HCT116 (cell line): Measurements from ENCODE around the gene EYA2. TPM values are rescaled to one million over a fixed set of nuclear protein-coding genes. Genes with fewer than 3 reads are reported as not detected.

Experiments
- ATAC-seq: fragments of 200-7000 bp; cut with Tn5 transposase; 2 replicates; pipeline ENCODE4 v1.9.1; 2020; ENCODE audit warnings: mild to moderate bottlenecking, moderate library complexity
- BruUV-seq: library from RNA; stranded (reverse); fragments of 400-500 nt; replicated peaks from 2 replicates; lab custom pipeline; 2021; lab: Mats Ljungman, UMichigan
- CTCF ChIA-PET: fragments of 300-600 bp; sonication (Branson Sonifier 250); formaldehyde crosslinking; loops from one replicate; lab custom pipeline; 2021; ENCODE audit warnings: antibody characterized with exemption; lab: Charles Lee
- POLR2A ChIA-PET: fragments of 300-600, 350-600 bp; sonication (Branson Sonifier 250); formaldehyde crosslinking; loops from one replicate; lab custom pipeline; 2021; ENCODE audit warnings: antibody characterized with exemption; lab: Charles Lee
- RAD21 ChIA-PET, 2 experiments: fragments of 300-600 bp; sonication (Branson Sonifier 250); formaldehyde crosslinking; loops; one replicate each; lab custom pipeline; 2023; ENCODE audit warnings: low total read pairs in 2 of 2; ENCODE audit not compliant: uncharacterized antibody in 2 of 2, unreplicated experiment in 2 of 2, low non-redundant PET in 1 of 2; lab: Charles Lee
- DNase-seq: peaks from one replicate; pipeline ENCODE4 v3.0.0-alpha.2; 2010; ENCODE audit warnings: low read depth, low spot score
- H2AFZ ChIP-seq: fragments of 200-600 bp; shearing (Covaris generic), sonication (generic); 2 replicates; pipeline ENCODE4 v1.6.1; 2017; ENCODE audit warnings: low read depth, mixed run types, mixed read lengths, antibody characterized with exemption, low read length; ENCODE audit not compliant: poor library complexity, severe bottlenecking
- H3K27ac ChIP-seq: 2 replicates; pipeline ENCODE4 v1.5.1; 2012; ENCODE audit warnings: low read depth, low read length
- H3K27me3 ChIP-seq: fragments of 200-600 bp; sonication (generic); 2 replicates; pipeline ENCODE4 v1.6.1; 2016; ENCODE audit warnings: mixed run types, low read length, mixed read lengths; ENCODE audit not compliant: insufficient read depth
- H3K36me3 ChIP-seq, 2 experiments: fragments of 200-500 bp in 1 of 2; fragments of 200-600 bp in 1 of 2; sonication (Bioruptor generic) in 1 of 2; sonication (generic) in 1 of 2; 2 replicates each; pipeline versions ENCODE4 v1.5.1 to v1.6.1; 2014 to 2016; ENCODE audit warnings: low read length in 2 of 2, inconsistent platforms in 1 of 2, mixed read lengths in 1 of 2, mixed run types in 1 of 2; ENCODE audit not compliant: insufficient read depth in 2 of 2, control insufficient read depth in 1 of 2
- H3K4me1 ChIP-seq, 2 experiments: fragments of 200-600 bp in 1 of 2; sonication (generic) in 1 of 2; 2 replicates each; pipeline versions ENCODE4 v1.5.1 to v1.6.1; 2012 to 2017; ENCODE audit warnings: low read length in 2 of 2, inconsistent platforms in 1 of 2, mild to moderate bottlenecking in 1 of 2, mixed read lengths in 1 of 2, mixed run types in 1 of 2, moderate library complexity in 1 of 2; ENCODE audit not compliant: insufficient read depth in 2 of 2, control insufficient read depth in 1 of 2
- H3K4me2 ChIP-seq: fragments of 200-600 bp; sonication (generic); 2 replicates; pipeline ENCODE4 v1.6.1; 2017; ENCODE audit warnings: mixed run types, low read length, mixed read lengths
- H3K4me3 ChIP-seq, 2 experiments: fragments of 200-600 bp in 1 of 2; sonication (generic) in 1 of 2; replicated peaks in 1 of 2; 2 replicates each; pipeline ENCODE4 v1.5.1; 2011 to 2016; ENCODE audit warnings: low read length in 2 of 2, control low read depth in 1 of 2, low read depth in 1 of 2, mild to moderate bottlenecking in 1 of 2, mixed read lengths in 1 of 2, mixed run types in 1 of 2
- H3K79me2 ChIP-seq: fragments of 200-600 bp; sonication (generic); 2 replicates; pipeline ENCODE4 v1.6.1; 2017; ENCODE audit warnings: mild to moderate bottlenecking, mixed run types, low read length, moderate library complexity, mixed read lengths; ENCODE audit not compliant: insufficient read depth
- H3K9ac ChIP-seq: fragments of 200-600 bp; sonication (generic); 2 replicates; pipeline ENCODE4 v1.6.1; 2016; ENCODE audit warnings: low read length, mixed read lengths
- H3K9me2 ChIP-seq: fragments of 200-600 bp; sonication (generic), shearing (Covaris generic); 2 replicates; pipeline ENCODE4 v1.6.1; 2017; ENCODE audit warnings: mixed run types, mild to moderate bottlenecking, moderate library complexity; ENCODE audit not compliant: insufficient read depth
- H3K9me3 ChIP-seq, 2 experiments: fragments of 200-500 bp in 1 of 2; fragments of 200-600 bp in 1 of 2; sonication (Bioruptor generic) in 1 of 2; sonication (generic) in 1 of 2; 2 replicates each; pipeline ENCODE4 v1.6.1; 2014 to 2017; ENCODE audit warnings: low read length in 2 of 2, mixed read lengths in 2 of 2, inconsistent platforms in 1 of 2, low read depth in 1 of 2, mild to moderate bottlenecking in 1 of 2, mixed run types in 1 of 2, moderate library complexity in 1 of 2; ENCODE audit not compliant: control insufficient read depth in 1 of 2, insufficient read depth in 1 of 2
- H4K20me1 ChIP-seq: fragments of 200-600 bp; sonication (generic), shearing (Covaris generic); 2 replicates; pipeline ENCODE4 v1.6.1; 2017; ENCODE audit warnings: mixed run types, mild to moderate bottlenecking, moderate library complexity; ENCODE audit not compliant: insufficient read depth
- EGR1 ChIP-seq: IDR thresholded peaks from 2 replicates; pipeline ENCODE4 v1.6.1; 2012; ENCODE audit warnings: low read depth
- ELF1 ChIP-seq: IDR thresholded peaks from 2 replicates; pipeline ENCODE4 v1.6.1; 2012; ENCODE audit warnings: low read depth, borderline replicate concordance
- EZH2phosphoT487 ChIP-seq: fragments of 200-600 bp; IDR thresholded peaks from 2 replicates; pipeline ENCODE4 v1.6.1; 2018; ENCODE audit warnings: antibody characterized with exemption, borderline replicate concordance
- FOSL1 ChIP-seq: IDR thresholded peaks from 2 replicates; pipeline ENCODE4 v1.6.1; 2012; ENCODE audit warnings: low read depth
- POLR2A ChIP-seq: IDR thresholded peaks from 2 replicates; pipeline ENCODE4 v1.7.0; 2011; ENCODE audit warnings: borderline replicate concordance; ENCODE audit not compliant: insufficient read depth, insufficient read length; ENCODE audit errors: extremely low read depth
- SIN3A ChIP-seq: IDR thresholded peaks from 2 replicates; pipeline ENCODE4 v1.6.1; 2012; ENCODE audit warnings: low read depth
- SP1 ChIP-seq: IDR thresholded peaks from 2 replicates; pipeline ENCODE4 v1.6.1; 2012; ENCODE audit warnings: low read depth
- TCF7L2 ChIP-seq: IDR thresholded peaks from 2 replicates; pipeline ENCODE4 v1.7.0; 2011; ENCODE audit warnings: borderline replicate concordance, inconsistent platforms; ENCODE audit not compliant: insufficient read depth, insufficient read length; ENCODE audit errors: extremely low read depth
- ZNF274 ChIP-seq: fragments of 200-500 bp; sonication (Bioruptor generic); IDR thresholded peaks from 2 replicates; pipeline ENCODE4 v1.6.1; 2014; ENCODE audit warnings: mild to moderate bottlenecking, low read depth, low read length, inconsistent platforms
- intact Hi-C: fragments of 100-400 bp; cut with micrococcal nuclease; formaldehyde crosslinking; loops from 2 replicates; pipeline ENCODE4 v1.10.0; 2022
- total RNA-seq: library from RNA; stranded (reverse); gene quantifications from one replicate; pipeline ENCODE4 v1.2.1, GENCODE V29; 2021; ENCODE audit not compliant: unreplicated experiment
- TF ChIP-seq, protein P1 (sequence below): IDR thresholded peaks from 2 replicates; pipeline ENCODE4 v1.6.1; 2012; ENCODE audit warnings: low read depth
- TF ChIP-seq, protein P2 (sequence below), 3 experiments: fragments of 200-600 bp in 1 of 3; sonication (generic) in 1 of 3; IDR thresholded peaks in 2 of 3; conservative IDR thresholded peaks in 1 of 3; 2 replicates each; pipeline ENCODE4 v1.5.1; 2012 to 2017; ENCODE audit warnings: low read depth in 2 of 3, low read length in 2 of 3, antibody characterized with exemption in 1 of 3, borderline replicate concordance in 1 of 3, control low read depth in 1 of 3, mild to moderate bottlenecking in 1 of 3, mixed read lengths in 1 of 3, mixed run types in 1 of 3, moderate library complexity in 1 of 3; ENCODE audit not compliant: insufficient read depth in 1 of 3
- TF ChIP-seq, protein P3 (sequence below): IDR thresholded peaks from 2 replicates; pipeline ENCODE4 v1.6.1; 2011; ENCODE audit warnings: mild to moderate bottlenecking, low read length, moderate library complexity; ENCODE audit not compliant: insufficient replicate concordance; ENCODE audit errors: extremely low read depth

Gene EYA2
- total RNA-seq, 1 experiment from 2014 or later, result not detected

- H3K27me3 ChIP-seq, result peaks cover 20% of the 10 kb centered on the region
- H3K27ac ChIP-seq, result no peak overlapping the region
- TF ChIP-seq TCF7L2, result no peak
- TF ChIP-seq, protein P1, sequence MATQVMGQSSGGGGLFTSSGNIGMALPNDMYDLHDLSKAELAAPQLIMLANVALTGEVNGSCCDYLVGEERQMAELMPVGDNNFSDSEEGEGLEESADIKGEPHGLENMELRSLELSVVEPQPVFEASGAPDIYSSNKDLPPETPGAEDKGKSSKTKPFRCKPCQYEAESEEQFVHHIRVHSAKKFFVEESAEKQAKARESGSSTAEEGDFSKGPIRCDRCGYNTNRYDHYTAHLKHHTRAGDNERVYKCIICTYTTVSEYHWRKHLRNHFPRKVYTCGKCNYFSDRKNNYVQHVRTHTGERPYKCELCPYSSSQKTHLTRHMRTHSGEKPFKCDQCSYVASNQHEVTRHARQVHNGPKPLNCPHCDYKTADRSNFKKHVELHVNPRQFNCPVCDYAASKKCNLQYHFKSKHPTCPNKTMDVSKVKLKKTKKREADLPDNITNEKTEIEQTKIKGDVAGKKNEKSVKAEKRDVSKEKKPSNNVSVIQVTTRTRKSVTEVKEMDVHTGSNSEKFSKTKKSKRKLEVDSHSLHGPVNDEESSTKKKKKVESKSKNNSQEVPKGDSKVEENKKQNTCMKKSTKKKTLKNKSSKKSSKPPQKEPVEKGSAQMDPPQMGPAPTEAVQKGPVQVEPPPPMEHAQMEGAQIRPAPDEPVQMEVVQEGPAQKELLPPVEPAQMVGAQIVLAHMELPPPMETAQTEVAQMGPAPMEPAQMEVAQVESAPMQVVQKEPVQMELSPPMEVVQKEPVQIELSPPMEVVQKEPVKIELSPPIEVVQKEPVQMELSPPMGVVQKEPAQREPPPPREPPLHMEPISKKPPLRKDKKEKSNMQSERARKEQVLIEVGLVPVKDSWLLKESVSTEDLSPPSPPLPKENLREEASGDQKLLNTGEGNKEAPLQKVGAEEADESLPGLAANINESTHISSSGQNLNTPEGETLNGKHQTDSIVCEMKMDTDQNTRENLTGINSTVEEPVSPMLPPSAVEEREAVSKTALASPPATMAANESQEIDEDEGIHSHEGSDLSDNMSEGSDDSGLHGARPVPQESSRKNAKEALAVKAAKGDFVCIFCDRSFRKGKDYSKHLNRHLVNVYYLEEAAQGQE, result no peak
- no peak for TF ChIP-seq ELF1
- TF ChIP-seq EGR1, result no peak
- TF ChIP-seq, protein P2, sequence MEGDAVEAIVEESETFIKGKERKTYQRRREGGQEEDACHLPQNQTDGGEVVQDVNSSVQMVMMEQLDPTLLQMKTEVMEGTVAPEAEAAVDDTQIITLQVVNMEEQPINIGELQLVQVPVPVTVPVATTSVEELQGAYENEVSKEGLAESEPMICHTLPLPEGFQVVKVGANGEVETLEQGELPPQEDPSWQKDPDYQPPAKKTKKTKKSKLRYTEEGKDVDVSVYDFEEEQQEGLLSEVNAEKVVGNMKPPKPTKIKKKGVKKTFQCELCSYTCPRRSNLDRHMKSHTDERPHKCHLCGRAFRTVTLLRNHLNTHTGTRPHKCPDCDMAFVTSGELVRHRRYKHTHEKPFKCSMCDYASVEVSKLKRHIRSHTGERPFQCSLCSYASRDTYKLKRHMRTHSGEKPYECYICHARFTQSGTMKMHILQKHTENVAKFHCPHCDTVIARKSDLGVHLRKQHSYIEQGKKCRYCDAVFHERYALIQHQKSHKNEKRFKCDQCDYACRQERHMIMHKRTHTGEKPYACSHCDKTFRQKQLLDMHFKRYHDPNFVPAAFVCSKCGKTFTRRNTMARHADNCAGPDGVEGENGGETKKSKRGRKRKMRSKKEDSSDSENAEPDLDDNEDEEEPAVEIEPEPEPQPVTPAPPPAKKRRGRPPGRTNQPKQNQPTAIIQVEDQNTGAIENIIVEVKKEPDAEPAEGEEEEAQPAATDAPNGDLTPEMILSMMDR (IDR thresholded peaks at IDR 0.05 in 2 of 3, conservative IDR thresholded peaks at IDR 0.05 in 1 of 3; ENCODE audit: borderline replicate concordance in 1 of 3, insufficient read depth in 1 of 3, low read depth in 2 of 3, low read length in 2 of 3), result no peak
- no peak for TF ChIP-seq ZNF274
- no peak for TF ChIP-seq EZH2phosphoT487
- no peak for TF ChIP-seq FOSL1
- no peak for TF ChIP-seq SP1
- TF ChIP-seq SIN3A, result no peak
- TF ChIP-seq POLR2A, result no peak
- TF ChIP-seq, protein P3, sequence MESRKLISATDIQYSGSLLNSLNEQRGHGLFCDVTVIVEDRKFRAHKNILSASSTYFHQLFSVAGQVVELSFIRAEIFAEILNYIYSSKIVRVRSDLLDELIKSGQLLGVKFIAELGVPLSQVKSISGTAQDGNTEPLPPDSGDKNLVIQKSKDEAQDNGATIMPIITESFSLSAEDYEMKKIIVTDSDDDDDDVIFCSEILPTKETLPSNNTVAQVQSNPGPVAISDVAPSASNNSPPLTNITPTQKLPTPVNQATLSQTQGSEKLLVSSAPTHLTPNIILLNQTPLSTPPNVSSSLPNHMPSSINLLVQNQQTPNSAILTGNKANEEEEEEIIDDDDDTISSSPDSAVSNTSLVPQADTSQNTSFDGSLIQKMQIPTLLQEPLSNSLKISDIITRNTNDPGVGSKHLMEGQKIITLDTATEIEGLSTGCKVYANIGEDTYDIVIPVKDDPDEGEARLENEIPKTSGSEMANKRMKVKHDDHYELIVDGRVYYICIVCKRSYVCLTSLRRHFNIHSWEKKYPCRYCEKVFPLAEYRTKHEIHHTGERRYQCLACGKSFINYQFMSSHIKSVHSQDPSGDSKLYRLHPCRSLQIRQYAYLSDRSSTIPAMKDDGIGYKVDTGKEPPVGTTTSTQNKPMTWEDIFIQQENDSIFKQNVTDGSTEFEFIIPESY, result no peak
- ChIA-PET RAD21 (no interaction called here), CTCF (no interaction called here), POLR2A (no interaction called here)
- no peak overlapping the region for H3K4me3 ChIP-seq
- no peaks in the 10 kb centered on the region for H3K36me3 ChIP-seq
- H3K9me3 ChIP-seq, result no peaks in the 10 kb centered on the region
- DNase-seq (no peak), ATAC-seq (no peak)
- no peak overlapping the region for H2AFZ ChIP-seq
- H3K9me2 ChIP-seq, result no peaks in the 10 kb centered on the region
- BruUV-seq, result no TSS peak
- no peaks in the 10 kb centered on the region for H4K20me1 ChIP-seq
- no peak overlapping the region for H3K9ac ChIP-seq
- H3K79me2 ChIP-seq, result no peaks in the 10 kb centered on the region
- no peaks in the 10 kb centered on the region for H3K4me1 ChIP-seq
- intact Hi-C loops, result no loop called here
- no peak overlapping the region for H3K4me2 ChIP-seq
These were observed 98.0 kb downstream of the EYA2 start for GRCh38 chr20:46992640-46993035.
